ENCODE data around the gene SLIT3. TPM values are rescaled to one million over a fixed set of nuclear protein-coding genes. Genes with fewer than 3 reads are reported as not detected.

Gene SLIT3
- total and polyA plus RNA-seq, 9 of the 15 experiments (the other 6 are each of a cell fraction or from before 2014, with no cell fraction given), result 0.01 to 0.04 TPM; not detected in 7

DNA sequence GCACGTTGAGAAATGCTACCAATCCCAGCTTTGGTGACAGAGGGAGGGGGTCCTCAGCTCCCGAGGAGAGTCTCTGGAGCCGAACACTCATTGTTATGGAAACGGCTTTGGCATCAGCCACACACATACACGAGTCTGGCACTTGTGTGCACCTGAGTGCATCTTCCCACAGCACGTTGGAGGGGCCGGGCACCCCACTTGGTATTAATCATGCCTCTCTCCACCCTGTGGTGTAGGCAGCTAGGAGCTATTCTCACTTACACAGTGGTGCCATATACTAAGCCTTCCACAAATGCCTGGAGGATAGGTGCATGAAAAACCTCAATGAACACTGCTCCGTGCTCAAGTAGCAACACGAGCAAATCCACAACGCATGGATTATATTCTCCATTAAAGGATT is 587.9 kb downstream of the SLIT3 start:
- no peak for FAIRE-seq
- intact Hi-C loops (cut with micrococcal nuclease), result no loop called here
- Histone ChIP-seq H3K4me3 (no peak overlapping the region), H3K4me1 (replicated peaks in 1 of 2; ENCODE audit: control insufficient read depth in 2 of 2, insufficient read depth in 2 of 2, low read length in 2 of 2) (no peaks in the 10 kb centered on the region), H3K9me1 (ENCODE audit: control insufficient read depth, insufficient read depth, low read length) (no peaks in the 10 kb centered on the region), H3K9ac (ENCODE audit: insufficient read depth in 1 of 2, low read depth in 2 of 2, low read length in 2 of 2) (no peak overlapping the region), H3K4me2 (ENCODE audit: insufficient read depth, low read length) (no peak overlapping the region), H3K9me3 (replicated peaks; ENCODE audit: control insufficient read depth, insufficient read depth, low read depth, low read length) (no peaks in the 10 kb centered on the region), H2AFZ (ENCODE audit: low read depth, low read length) (no peak overlapping the region), H3K79me2 (ENCODE audit: control insufficient read depth, insufficient read depth, low read length) (no peaks in the 10 kb centered on the region), H3K36me3 (ENCODE audit: control insufficient read depth, insufficient read depth, low read length) (no peaks in the 10 kb centered on the region), H3K27ac (ENCODE audit: extremely low read depth, low read depth, low read length) (no peak overlapping the region), H4K20me1 (replicated peaks; ENCODE audit: control insufficient read depth, insufficient read depth, low read length) (no peaks in the 10 kb centered on the region), H3K27me3 (ENCODE audit: control insufficient read depth in 2 of 2, insufficient read depth in 2 of 2, low read length in 2 of 2) (peaks cover 2 to 18% of the 10 kb centered on the region in 2 experiments; a peak in 3 of 5 replicates)
- no peak for DNase-seq (ENCODE audit: extremely low read depth in 1 of 4, low spot score in 3 of 4)
- TF ChIP-seq KLF1 (tag; IDR thresholded peaks at IDR 0.05), result no peak
- TF ChIP-seq MEF2A (IDR thresholded peaks at IDR 0.05; ENCODE audit: control insufficient read depth, low read depth, low read length), result no peak
- no peak for TF ChIP-seq ZNF551 (CRISPR knock-in tag; IDR thresholded peaks at IDR 0.05)
- TF ChIP-seq SP1 (CRISPR knock-in tag; IDR thresholded peaks at IDR 0.05), result no peak
- TF ChIP-seq RBBP5 (IDR thresholded peaks at IDR 0.05; ENCODE audit: borderline replicate concordance, insufficient read depth, low read length, poor library complexity, severe bottlenecking), result no peak
- TF ChIP-seq MTA2 (IDR thresholded peaks at IDR 0.05; ENCODE audit: low read depth), result no peak
- TF ChIP-seq TAF9B (IDR thresholded peaks at IDR 0.05; ENCODE audit: partially characterized antibody), result no peak
- no peak for TF ChIP-seq FOSL1 (tag; conservative IDR thresholded peaks at IDR 0.05)
- no peak for TF ChIP-seq JUND (IDR thresholded peaks at IDR 0.05; ENCODE audit: borderline replicate concordance, low read depth, low read length)
- TF ChIP-seq JUND (tag; IDR thresholded peaks at IDR 0.05; ENCODE audit: borderline replicate concordance, low read depth, low read length), result no peak
- TF ChIP-seq ETS2 (tag; IDR thresholded peaks at IDR 0.05; ENCODE audit: borderline replicate concordance, poor library complexity, severe bottlenecking), result no peak
- TF ChIP-seq SMAD2 (IDR thresholded peaks at IDR 0.05; ENCODE audit: low read depth, low read length), result no peak
- no peak for TF ChIP-seq EP400 (IDR thresholded peaks at IDR 0.05)
- no peak for TF ChIP-seq HDAC1 (IDR thresholded peaks at IDR 0.05)
- no peak for TF ChIP-seq SMARCB1 (IDR thresholded peaks at IDR 0.05; ENCODE audit: insufficient read length, low read depth)
- no peak for TF ChIP-seq CBFA2T2 (conservative IDR thresholded peaks at IDR 0.05)
- in situ Hi-C loops (cut with MboI), result no loop called here
- CTCF ChIA-PET (ENCODE audit: low intra/inter-chr PET ratio), result no interaction called here
- POLR2A ChIA-PET, result interaction anchor here (0.7 kb wide), 1 partner anchor 233 kb away, joined by 3 read pairs; no protein-coding TSS in a partner anchor
- no peak for ATAC-seq
- no TSS peak for BruUV-seq (replicated peaks)
- 2% methylated on average over 10 of the region's 10 CpGs for WGBS (ENCODE audit: insufficient coverage, low coverage, missing lambda C conversion rate)
